HG02763 (cell line): ENCODE data around the gene ZMIZ1.

Source experiments
- ATAC-seq: cut with Tn5 transposase; IDR thresholded peaks from one replicate; pipeline ENCODE4 v1.9.1; 2021; ENCODE audit warnings: mild to moderate bottlenecking, moderate library complexity; ENCODE audit not compliant: unreplicated experiment

The ZMIZ1 gene

DNA sequence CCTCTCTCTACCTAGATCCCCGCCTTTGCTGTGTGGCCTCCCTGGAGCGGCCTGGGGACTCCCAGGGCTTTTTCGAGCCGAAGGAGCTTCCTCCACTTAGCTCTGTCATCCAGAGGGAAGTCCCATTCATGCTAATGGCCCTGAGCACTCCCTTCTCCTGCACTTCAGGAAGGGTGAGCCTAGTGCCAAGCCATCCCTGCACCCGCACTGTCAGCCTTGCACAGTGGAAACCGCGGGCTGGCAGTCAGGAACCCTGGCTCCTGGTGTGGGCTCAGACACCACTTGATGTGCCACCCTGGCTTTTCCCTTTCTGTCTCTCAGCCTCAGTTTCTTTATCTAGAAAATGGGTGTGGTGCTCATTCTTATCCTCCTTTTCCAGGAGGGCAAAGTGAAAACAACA lies 131.6 kb downstream of the ZMIZ1 start:
- no peak for ATAC-seq

DNA sequence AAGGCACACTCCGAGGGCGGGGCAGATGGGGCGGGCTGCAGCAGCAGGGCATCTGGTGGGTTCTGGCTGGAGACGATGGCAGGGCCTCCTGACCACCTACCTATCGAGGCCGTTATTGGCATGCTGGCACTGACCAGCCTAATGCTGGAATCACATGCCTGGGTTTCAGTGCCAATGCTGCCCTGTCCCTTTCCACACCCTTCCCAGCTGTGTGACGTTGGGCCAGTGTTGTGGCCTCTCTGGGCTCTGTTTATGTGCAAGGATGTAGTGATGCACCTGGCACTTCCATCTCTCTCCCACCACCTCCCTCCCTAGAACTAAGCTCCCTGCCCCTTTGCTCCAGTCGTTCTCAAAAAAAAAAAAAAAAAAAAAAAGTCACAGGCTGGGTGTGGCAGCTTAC lies 132.9 kb downstream of the ZMIZ1 start:
- no peak for ATAC-seq

DNA sequence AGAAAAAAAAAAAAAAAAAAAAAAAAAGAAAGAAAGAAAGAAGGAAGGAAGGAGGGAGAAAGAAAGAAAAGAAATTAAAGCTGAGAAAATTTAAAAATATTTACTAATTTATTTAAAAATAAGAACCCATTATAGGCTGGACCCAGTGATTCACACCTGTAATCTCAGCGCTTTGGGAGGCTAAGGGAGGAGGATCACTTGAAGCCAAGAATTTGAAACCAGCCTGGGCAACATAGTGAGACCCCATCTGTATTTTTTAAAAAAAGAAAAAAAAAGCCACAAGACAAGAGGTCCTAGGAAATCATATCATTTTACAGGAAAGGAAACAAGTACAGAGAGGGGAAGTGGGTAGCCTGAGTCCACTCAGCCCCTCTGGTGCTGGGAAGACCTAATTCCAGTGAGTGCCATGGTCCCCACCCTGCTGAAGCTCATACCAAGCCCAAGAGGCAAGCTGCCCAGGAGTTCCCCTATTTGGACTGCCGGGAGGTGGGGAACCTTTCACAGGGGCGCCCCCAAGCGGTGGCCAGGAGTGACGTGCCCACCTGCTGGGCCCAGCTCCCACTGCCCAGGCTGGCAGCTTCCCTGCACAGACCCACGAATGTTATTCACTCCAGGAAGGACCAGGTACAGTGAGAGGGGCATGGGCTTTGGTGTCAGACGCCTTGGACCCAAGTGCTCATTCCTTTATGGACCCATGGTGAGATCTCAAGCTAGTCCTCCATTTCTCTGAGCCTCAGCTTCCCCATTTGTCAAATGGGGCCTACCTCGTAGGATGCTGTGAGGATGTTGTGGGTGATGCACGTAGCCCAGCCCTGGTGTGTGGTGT lies 133.6 kb downstream of the ZMIZ1 start:
- ATAC-seq: no peak

DNA sequence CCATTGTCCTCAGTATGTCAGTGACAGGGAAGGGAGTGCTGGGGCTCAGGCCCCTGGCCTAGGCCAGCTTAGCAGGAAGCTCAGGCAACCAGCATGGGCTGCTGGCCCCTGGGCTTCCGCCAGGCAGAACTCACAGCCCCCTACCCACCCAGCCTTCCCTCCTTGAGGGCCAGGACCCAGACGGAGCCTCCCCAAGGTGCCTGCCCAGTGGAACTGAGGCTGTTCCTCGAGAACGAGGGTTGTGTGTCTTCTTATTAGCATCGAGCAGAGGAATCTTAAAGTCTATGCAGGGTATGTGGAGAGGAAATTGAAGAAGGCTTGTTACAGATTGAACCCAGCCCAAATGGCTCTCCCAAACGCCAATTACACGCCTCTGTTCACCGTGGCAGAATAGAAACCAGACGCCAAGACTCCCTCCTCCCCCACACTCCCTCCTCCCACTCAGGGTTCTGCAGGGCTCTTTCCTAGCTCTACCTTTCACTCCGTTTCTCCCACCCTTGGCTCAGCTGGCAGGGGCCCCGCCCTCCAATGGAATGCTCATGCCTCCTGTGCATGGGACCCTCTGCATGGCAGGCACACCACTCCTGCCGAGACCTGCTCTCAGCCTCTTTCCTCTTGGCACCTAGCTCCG lies 134.4 kb downstream of the ZMIZ1 start:
- no peak for ATAC-seq

DNA sequence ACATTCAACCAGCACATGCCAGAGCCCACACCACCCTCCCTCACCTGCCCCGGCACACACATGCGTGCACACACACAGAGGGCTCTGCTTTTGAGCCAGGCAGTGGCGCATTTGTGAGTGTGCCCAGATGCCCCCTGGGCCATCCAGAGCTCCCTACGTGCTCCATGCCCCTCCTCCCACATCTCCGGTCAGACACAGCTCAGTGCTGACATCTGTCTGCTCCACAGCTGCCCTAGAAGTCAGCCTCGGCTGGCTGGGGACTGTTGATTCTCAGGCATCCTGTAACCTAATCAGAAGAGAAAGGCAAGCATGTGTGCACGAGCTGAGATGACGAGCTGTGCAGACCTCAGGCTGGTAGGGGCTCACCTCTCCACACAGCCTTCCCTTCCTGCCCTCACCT lies 135.1 kb downstream of the ZMIZ1 start:
- no peak for ATAC-seq

DNA sequence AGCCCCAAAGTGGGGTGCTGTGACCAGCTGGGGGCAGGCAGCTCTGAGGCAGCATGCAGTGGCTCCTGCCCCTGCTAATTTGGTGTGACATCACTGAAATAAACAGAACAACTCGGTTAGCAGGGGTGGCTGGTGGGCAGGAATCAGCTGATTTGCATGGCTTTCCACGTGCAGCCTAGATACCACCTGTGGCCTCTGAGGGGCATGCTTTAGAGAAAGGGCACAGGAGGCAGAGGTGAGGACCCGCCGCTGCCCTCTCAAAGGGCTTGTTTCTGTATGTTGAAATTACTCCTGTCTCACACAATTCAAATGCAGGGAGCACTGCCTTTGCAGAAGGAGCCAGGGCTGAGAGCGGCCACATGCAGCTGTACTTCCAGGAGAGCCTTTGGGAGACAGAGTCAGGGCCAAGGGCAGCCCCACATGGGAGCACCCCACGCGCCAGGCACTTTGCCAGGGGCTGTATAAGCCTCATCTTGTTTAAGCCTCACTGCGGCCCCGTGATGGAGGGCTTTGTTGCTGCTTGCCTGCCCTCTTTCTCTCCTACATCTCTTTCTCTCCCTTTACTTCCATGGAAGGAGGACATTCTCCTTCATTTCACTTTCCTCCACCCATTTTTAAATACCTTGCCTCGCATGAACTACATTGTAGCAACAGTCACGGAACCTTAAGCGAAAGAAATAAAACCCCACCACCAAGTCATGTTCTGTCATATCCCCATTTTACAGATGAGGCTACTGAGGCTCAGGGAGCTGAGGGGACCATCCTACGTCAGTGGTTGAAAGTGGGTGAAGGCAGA lies 137.7 kb downstream of the ZMIZ1 start:
- no peak for ATAC-seq

DNA sequence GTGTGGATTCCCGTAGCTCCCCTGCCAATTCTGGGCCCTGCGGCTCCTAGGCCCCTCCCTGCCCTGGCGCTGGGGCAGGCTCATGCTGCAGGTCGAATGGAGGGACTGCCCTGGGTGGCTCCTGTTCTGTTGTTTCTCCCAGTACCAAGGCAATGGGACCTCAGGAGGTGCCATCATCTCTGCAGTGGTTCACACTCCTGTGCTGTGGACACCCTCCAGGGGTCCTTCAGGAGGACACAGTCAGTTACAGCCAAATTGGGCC lies 138.3 kb downstream of the ZMIZ1 start:
- no peak for ATAC-seq

DNA sequence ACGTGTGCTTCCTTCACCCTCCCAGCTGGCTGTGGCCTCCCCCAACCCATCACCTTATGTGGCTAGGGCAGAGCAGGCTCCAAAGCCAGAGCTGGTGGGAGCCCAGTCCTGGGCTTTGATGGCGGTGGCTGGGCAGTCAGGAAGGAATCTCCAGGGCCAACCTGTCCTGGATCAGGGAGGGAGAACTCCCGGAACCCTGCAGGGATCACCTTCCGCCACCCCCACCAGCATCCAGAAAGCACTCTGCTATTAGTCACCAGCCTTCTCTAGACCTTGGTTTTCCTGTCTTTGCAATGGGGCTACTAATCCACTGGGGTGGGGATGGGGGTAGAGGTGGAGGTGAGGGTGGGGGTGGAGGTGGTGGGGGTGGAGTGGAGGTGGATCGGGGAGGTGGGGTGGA lies 139.0 kb downstream of the ZMIZ1 start:
- ATAC-seq: no peak

DNA sequence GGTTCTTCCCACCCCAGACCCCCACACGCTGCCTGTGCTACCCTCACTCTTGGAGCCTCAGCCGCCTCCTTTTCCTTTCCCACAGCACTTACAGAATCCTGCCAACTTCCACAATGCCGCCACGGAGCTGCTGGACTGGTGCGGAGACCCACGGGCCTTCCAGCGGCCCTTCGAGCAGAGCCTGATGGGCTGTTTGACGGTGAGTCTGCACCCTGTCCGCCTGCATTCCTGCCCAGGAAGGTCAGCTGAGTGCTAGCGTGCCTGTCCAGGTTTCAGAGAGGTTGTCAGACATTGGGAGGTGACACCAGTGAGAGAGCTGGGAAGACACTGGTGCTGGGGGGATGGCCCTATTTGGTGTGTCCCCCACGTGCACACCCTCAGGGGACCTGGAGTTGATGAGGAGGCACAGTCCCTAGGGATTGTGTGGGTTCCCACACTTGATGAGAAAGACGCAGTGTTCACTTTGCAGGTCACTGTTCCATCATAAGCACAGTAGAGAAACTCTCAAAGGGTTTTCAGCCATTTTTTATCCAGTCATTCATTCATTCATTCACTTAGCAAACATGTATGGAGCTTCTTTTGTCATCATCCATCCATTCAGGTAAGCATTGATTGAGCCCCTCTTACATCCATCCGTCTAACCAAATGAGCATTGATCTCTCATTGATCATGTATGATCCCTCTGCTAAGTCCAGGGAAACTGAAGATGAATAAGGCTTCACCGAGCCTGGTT lies 139.7 kb downstream of the ZMIZ1 start:
- ATAC-seq: no peak

DNA sequence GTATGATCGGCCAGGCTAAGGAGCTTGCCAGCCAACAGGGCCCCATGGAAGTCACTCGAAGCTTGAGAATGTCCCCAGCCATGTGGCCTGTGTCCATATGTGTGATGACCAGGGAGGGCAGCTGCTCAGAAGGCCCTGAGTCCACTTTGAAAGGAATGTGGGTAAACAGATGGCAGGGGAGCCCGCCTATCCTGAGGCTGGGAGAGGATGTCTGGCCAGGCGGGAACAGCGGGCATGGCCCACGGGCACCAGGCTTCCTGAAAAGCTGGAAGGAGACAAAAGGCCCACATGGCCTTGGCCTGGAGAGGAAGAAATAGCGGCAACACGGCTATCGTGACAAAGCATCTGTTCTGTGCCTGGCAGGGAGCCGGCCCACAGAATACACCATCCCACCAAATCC lies 140.6 kb downstream of the ZMIZ1 start:
- ATAC-seq: no peak

DNA sequence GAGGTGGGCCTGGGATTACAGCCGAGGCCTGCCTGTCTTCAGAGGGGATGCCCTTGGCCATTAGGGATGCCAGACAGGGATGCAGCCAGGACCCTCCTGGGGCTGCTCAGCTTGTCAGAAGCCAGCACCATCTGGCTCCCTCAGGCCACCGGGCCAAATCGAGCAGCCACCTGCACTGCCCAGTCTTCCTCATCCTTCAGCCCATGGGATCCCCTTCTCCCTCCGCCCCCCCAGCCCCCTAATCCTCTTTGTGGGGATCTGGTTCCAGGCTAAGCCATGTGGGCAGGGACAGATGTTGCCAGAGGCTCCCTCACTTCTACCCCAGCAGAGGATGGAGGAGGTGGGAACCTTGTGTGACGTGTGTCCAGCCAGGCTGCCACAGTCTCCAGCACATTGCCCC lies 141.1 kb downstream of the ZMIZ1 start:
- no peak for ATAC-seq

DNA sequence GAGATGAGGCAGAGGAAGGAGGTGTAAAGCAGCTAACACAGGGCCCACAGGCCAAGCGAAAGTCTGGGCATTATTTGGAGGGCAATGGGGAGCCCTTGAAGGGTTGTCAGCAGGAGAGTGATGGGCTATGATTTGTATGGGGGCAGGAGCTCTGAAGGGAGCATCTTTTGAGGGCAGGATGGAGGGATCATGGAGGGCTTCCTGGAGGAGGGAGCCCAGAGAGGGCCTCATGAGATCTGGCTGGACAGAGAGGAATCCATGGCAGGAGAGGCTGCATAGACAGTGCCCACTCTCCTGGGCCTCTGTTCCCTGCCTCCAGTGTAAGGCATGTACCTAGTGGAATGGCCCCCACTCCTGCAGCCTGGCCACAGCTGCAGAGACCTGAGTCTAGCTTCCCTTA lies 141.9 kb downstream of the ZMIZ1 start:
- ATAC-seq: no peak

DNA sequence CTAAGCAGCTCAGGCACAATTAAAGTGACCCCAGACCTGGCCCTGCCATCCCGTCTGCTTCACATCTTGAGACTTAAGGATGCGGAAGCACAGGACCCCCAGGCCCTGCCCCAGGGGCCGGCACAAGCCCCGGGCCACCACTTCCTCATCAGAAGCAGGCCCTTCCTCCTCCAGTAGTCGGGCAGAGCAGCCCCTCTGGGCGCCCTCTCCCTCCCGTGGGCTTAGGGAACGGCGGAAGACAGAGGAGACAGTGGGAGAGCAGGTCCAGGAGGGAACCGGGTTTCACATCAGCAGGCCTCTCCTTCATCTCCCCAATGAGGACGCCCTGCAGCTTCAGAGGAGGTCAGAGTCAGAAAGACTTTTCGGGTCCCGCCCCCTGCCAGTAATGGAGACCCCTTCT lies 142.8 kb downstream of the ZMIZ1 start:
- no peak for ATAC-seq

DNA sequence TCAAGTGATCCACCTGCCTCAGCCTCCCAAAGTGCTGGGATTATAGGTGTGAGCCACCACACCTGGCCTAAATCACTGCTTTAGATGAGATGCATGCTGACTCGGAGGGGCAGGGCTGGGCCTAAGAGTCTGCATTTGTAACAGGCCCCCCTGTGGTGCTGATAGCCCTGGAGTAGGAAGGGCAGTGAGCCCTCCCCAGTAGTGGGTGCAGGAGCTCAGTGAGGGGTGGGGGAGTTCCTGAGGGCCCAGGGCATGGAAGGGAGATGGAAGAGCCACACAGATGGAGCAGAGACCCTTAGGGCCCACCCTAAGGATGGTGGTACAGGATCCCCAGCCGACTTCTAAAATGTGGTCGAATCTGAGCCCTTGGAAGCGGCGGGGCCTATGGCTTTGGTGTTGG lies 146.8 kb downstream of the ZMIZ1 start:
- ATAC-seq: no peak

DNA sequence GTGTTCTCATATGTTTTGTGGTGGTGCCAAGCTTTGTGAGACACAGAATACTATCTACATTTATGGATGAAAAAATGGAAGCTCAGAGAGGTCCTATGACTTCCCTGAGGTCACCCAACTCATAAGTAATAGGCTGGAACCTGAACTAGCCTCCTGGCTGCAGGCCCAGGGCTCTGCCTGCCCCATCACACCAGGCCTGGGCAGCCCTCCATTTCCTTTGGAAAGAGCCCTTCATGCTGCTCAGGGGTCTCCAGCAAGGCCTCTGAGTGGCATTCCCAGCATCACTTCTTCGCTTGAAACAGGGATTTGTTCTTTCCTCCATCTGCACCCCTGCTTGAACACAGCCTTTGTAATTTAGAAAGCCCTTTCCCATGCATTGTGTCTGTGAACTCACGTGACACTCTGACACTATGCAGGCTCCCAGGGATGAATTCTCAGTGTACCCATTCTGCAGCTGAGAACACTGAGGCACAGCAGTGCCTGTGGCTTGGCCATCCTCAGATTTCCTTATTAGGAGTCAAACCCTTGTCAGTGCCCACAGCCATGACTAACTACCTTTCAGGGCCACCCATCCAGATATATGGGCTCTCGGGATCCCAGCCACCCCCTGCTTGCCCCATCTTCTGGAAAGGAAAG lies 150.7 kb downstream of the ZMIZ1 start:
- no peak for ATAC-seq

DNA sequence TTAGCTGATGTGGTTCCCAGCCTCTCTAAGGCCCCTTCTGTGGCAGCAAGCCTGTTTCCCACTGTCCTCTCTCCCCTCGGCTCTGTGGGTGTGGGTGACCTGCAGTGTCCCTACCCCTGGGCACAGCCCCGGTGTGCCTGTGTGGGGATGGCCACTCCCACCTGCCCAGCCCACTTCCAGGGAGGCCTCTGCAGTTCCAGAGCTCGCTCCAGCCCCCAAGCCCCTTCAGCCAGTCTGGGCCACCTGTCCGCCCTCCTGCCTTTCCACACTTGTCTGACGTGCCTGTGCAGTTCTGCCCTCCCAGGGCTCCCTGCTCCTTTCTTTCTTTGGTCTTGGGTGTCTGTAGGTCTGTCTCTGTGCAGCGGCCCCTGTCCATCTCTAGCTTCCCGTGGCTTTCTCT lies 151.5 kb downstream of the ZMIZ1 start:
- no peak for ATAC-seq

DNA sequence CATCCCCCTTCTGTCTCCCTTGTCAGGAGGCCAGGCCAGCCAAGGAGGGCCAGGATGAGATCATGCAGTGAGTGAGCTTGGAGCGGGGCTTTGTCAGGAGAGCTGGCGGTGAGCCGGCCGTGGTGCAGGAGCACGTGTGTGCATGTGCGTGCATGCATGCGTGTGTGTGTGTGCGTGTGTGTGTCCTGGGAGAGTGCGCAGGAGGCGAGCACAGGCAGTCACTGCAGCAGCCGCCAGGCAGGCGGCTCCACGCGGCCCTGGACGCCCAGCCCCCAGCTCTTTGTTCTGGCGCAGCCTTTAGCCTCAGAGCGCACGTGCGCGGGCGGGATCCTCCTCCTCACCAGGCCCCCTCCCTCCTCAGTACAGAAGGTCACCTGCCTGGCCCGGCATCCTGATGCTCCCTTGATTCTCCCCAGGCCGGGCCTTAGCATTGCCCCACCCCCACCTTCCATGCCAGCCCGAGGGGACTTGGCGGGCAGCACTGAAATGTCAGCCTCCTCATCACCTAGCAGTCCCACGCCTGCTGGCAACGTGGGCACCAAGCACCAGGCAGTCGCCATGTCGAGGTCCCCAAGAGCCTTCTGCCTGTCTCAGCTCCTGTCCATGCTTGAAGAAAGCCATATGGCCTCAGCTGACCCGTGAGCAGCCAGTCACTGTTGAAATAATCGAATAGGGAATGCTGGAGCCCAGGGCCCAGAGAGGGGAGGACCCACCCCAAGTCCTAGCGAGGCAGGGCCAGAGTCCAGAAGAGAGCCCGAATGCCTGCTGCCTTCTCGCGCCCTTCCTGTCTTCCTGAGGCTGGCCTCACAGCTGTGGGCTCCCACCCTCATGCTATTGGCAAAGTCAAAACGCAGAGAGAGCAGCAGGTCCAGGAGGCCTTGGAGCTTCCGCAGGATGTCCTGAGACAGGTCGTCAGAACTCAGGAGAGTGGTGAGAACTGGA lies 152.6 kb downstream of the ZMIZ1 start:
- no peak for ATAC-seq

DNA sequence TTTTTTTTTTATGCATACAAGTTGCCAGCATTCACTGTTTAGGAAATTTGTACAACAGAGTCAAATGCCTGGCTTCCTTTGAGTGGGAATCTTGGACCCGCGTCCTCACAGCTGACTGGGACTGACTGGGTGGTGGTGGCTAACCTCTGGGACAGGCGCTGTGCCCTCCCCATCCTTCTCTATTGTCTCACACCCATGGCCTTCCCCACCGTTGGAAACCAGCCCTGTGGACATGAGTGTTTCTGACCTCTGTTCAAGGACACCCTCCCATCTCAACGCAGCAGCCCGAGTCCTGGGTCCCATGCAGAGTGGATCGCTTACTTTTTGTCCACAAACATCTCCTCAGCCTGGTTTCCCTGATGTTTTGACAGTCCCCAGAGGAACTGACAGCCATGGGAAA lies 153.4 kb downstream of the ZMIZ1 start:
- no peak for ATAC-seq

DNA sequence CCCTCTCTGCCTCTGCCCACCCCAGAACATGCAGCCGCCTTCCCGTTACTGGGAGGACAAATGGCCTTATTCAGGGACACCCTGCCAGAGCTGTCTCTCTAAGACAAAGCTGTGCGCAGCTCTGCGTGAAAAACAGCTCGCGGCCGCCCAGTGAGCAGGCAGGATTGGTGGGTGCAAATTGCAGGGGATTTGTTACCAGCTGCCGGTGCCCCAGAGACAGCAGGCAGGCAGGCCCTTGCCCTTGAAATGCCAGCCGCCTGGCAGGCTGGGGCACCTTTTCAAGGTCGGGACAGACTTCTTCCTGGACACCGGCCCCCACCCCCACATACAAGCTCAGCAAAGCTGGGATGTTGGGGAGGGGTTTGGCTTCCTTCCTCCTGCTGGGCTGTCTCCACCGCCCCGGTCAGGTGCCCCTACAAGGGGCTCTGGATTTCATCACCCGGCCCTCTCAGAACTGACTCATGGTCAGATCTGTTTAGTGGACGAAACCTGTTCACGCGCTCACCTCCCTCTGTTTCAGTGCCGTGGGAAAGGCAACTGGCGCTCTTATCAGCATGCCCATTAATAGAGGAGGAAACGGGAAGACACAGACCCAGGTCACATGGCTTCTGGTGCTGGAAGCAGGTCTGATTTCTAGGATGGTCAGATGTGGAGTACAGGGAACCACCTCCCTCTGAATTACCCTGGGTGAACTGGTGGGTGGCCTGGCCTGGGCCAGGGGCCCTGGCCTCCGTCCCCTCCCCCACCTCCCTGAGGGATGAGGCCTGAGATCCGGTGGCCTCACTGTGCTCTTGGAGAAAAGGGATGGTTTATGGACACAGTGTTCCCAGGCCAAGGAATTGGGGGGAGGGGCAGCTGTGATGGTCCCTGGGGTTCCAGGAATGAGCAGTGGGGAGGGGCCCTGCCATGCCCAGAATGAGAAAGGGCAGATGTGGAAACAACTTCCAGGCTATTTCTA lies 154.6 kb downstream of the ZMIZ1 start:
- no peak for ATAC-seq
